ENCODE results near the gene BMPR2.

Gene BMPR2

DNA sequence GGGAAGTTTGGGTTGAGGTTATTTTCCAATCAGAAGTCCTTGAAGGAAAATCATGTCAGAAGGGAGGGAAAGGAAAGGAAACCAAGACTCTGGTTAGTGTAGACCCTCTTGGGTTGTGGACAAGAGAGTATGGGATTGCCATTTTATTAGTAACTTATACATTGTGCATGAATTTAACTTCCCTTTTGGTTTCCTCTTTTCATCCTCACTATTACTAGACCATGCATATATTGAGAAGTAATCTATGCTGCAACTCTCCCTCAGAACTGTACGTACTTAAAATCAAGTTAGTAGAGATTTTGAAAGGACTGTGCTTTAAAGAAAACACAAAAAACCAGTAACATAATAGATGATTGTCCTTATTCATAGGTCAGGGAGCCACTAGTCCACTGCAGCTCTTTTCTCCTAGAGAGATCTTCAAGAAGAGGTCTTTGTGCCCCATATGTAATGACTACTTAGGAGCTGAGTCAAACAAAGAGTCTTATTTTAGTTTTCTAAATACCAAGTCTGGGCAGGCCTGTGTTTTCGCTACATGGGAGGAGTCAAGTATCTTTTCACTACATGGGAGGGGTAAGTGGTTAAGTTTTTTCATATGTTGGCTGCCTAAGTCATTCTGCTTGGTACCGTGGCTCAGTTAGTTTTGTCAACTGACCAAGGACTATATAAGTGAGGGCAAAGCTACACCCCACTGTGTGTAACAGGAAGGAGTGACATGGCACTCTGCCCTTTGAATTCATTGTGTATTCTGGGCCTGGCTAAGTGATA is 233.4 kb downstream of the BMPR2 start:
- no peak for DNase-seq

- no peak for DNase-seq
Observed at GRCh38 chr2:202610380-202610779, 234.3 kb downstream of the BMPR2 start.

- DNase-seq: no peak
Observed at GRCh38 chr2:202612145-202612544, 236.0 kb downstream of the BMPR2 start.

GRCh38 chr2:202613479-202613878 is 237.4 kb downstream of the BMPR2 start:
- no peak for DNase-seq

All from NCI-H2171 (cell line).